Activated T-cell treated with anti-CD3 and anti-CD28 coated beads for 1 hour (primary cell): Measurements from ENCODE around the gene SLC39A11.
A peak's percentile ranks its signal among the peaks of the same experiment; 100 is the strongest.

Experiments used
- DNase-seq: peaks from one replicate; pipeline ENCODE4 v3.0.0-alpha.2; 2020; ENCODE audit warnings: low read depth

The SLC39A11 gene

DNA sequence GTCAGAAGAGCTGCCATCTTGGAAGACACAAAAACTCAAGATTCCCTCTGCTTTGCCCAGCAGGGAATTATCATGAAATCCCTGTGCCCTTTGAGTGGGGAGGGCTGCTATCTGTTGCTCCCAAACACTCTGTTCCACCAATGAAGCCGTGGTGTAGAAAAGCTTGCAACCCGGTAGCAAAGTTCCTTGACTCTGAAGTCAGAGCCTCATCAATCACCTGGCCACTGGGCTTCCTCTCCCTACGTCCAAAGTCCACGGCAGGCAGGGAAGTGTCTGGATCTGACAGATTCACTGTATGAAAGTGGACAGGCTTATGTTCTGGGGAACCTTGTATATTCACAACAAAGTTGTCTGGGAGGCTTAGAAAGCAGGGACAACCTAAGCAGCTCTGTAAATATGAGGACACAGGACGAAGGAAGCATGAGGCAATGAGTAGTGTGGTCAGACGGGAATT, 343.3 kb downstream of the SLC39A11 start:
- DNase-seq: no peak

DNA sequence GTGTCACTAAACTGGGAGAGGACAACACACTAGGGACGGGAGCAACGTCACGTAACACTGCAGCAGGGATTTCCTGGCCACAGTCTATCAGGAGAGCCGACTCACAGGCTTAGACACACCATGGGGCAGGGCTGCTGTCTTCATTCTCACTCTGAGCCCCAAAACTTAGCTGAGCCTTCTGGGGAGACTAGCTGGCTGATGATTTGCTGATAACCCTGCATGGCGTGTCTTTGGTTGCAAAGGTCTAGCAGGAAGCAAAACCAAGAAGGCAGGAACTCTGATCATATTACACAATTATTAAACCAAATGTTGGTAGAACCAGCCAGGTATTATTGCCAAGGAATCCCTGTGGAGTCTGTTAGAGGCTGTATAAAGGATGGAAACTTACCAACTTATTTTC, 345.0 kb downstream of the SLC39A11 start:
- DNase-seq: no peak

DNA sequence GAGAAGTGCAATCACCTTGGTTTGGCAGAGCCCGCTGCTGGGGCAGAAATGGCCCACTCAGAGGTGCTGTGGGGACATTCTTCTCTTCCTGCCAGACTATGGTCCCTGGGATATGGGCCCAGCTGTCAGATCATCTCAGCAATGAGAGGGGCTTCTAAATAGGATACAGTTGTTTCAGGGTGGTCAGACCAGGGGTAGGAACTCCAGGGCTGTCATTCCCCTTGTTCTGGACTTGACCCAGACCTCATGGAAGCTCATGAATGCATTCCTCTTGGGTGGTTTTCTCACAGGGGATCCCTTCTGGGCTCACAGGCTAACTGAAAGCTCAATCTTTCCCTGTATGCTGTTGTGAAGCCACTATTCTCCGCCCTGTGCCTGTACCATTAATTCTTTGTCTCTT, 347.2 kb downstream of the SLC39A11 start:
- no peak for DNase-seq

DNA sequence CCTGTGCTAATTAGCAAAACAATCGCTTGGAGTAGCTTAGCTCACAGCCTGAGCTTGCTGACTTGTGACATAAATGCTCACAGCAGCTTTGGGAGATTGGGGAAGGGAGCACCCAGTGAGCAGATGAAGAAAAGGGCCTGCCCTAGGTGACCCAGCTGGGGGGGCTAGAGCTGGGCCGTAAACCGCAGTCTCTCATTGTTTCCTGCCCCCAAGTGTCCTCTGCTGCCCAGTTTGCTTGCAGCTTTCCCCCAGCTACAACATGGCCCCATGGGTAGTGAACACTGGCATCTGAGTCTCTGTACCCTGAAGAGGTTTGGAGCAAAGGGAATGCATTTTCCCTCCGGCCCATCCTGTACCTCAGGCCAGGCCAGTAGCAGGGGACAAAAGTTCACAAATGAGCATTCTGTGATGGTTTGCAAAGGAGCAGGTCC, 349.4 kb downstream of the SLC39A11 start:
- DNase-seq: no peak

DNA sequence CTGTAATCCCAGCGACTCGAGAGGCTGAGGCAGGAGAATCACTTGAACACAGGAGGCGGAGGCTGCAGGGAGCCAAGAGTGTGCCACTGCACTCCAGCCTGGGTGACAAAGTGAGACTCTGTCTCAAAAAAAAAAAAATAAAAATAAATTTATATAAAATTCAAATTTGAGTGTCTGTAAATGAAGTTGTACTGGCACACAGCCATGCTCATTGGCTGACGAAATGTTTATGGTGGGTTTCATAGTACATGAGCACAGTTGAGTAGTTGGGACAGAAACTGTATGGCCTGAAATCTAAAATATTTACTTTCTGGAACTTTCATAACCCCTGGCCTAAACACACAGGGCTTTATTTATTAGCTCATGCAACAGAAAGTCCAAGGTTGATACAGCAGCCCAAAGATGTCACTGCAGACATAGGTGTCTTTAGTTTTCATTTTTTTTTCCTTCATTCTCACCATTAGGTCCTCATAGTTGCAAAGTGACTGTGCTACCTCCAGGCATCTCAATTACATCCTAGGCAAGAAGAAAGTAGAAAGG, 355.3 kb downstream of the SLC39A11 start:
- DNase-seq: no peak

DNA sequence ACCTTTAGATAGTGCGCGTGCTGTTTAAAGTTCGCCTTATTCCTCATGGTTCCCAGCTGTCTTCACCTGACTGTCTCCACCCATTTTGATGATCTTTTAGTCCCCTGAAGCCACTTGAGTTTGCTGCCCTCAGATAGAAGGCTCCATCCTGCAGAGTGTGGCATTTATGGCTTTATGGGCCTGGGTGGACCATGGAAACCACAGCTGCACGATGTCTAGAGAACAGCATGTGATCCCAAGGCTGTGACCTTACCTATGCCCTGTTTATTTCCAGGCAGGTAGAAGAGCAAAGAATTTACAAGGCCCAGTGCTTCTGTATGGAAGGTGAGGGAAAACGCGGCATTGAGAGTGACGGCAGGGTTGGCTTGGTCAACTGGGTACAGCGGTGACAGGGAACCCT, 356.9 kb downstream of the SLC39A11 start:
- no peak for DNase-seq

DNA sequence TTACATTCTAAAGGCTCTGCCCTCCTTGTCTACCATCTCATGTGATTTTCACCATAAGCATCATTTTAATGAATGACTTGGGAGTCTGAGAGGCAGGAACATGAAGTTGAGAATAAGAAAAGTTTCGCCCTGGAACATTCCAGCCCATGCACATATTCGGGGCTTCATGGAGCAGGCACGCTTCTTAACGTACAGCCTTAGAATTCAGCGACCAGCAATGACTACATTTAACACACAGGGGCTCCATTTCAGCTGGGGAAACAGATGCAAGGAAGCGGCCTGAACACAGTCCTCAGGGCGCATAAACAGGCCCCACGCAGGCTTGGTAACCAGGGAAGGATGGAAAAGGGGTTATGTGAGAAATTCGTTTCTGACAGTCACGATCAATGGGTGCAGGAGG, 357.4 kb downstream of the SLC39A11 start:
- DNase-seq: no peak

DNA sequence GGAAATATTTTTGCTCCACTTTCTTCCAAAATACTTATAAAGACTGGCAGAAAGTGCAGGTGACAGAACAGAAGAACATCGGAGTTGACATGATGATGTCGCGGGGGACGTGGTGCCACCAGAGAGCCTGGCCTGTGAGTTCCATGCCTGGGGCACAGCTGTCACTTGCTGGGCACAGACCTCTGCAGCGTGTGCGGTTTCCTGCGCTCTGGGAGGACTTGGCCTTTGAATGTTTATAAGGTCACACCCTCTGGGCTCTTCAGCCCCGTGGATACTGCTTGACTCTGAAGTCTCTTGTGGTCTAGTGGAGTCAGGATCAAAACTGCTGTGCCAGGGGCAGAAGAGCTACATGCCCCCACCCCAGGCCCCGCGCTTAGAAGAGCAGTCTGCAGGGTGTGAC, 357.9 kb downstream of the SLC39A11 start:
- no peak for DNase-seq

DNA sequence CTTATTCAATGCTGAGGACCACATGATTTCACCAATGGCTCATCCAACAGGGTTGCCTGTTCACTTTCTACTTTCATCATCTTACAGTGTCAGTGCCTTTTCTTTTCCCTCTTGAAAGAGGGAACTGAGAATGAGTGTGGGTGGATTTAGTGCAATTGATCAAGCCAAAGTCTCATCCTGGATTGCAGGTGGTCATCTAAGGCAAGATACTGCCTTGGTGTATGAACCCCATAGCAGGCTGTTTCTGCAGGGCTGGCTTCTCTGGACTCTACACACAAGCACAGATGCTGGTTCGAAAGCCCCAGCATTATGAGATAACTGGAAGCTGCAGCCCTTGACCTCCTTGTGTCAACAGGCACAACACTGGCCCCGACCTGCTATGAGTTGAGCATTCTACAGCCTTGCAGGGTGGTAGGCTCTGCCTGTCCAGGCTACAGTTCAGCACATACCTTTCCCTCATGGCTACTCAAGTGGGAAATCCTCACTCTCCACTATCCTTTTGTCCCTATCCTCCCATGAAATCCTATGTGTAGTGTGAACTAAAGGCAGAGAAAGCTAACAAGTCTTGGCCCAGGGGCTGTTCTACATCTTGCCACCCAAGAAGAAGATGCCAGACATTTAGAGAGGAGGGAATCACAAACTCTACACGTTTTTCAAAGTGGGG, 358.7 kb downstream of the SLC39A11 start:
- no peak for DNase-seq

DNA sequence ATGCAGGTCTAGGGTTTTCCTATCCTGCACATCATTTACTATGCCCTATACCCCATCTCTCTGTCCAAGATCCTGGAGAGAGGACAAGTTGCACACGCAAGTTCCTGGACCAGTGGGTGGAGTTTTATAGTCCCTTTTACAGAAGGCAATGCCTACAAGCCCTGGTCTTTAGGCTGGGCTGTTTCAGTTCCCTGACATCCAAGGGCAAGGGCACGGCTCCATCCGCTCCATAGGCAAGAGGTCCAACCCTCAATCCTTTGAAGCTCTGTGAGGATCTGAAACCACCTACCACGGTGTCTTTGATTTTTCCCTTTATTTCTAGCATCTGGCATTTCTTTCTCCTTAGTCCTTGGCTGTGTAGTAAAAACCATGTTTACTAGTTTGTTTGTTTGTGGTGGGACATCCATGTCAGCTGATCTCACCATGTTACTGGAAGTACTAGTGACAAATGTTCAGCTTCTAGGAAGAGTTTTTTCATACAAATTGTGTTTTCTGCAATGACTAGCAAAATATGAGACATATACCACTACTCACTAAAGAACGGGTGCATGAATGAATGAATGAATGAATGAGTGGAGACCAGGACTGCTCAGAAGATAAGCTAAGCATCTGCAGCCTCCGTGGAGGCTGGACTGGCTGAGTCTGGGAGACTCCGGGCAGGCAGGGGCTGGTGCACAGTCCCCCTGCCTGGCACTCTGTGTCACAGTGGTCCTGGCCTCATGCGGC, 359.4 kb downstream of the SLC39A11 start:
- no peak for DNase-seq

DNA sequence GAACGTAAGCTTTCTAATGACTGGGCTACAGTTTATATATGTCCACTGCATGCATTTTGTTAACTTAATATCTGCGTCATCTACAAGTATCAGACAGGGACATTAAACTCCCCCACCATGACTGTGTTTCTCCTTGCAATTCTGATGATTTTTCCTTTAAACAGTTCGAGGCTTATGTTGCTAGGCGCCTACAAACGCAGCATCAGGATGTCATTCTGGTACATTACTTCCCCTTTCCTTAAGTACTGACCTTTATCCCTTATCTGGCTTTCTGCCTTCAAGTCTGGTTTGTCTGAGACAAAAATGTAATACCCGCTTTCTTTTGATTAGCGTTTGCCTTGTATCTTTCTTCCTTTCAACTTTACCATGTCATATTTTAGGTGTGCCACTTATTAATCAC, 362.4 kb downstream of the SLC39A11 start:
- no peak for DNase-seq

DNA sequence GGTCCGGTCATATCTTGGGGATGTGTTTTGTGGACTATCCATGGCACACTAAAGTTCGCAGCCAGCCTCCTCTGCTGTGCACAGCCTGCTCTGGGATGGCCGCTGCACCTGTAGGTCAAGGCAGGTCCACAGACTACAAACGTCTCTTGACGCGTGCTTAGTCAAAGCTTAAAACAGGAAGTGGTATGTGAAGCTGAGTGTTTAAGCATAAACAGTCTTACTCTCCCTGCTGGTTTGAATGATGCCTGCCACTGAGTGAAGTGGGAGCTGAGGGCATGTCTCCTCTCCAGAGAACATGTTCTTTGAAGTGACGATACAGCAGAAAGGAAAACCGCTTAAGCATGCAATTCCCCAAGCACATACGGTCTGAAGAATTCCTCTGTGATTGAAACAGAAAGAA, 365.6 kb downstream of the SLC39A11 start:
- DNase-seq: peak; percentile 6

DNA sequence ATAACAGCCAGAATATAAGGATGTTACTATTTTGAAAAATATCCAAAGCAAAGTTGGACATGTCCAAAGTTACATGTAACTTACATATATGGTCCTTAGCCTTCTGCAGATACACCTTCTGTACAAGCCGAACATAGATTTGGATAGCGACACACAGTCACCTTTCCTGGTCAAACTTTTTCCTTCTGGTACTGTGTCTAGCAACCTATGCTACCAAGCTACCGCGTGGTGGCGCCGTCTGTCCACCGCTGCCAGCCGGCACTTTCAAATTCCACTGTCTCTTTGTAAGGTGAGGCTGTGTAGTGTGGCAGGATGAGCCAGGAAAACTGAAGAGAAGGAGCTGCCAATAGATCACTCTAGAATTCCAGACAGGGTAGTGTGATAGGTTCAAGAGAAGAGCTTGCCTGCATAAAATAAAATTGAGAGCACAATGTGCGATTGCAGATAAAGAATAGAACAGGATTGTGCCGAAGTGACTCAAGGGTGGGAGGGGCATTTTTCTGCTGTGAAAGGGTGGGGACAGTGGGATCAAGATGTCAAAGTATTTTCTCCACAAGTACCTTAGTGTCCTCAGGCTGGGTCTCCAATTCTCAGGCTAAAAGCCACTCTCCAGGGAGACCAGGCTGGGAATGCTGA, 366.9 kb downstream of the SLC39A11 start:
- DNase-seq: peak; percentile 24

DNA sequence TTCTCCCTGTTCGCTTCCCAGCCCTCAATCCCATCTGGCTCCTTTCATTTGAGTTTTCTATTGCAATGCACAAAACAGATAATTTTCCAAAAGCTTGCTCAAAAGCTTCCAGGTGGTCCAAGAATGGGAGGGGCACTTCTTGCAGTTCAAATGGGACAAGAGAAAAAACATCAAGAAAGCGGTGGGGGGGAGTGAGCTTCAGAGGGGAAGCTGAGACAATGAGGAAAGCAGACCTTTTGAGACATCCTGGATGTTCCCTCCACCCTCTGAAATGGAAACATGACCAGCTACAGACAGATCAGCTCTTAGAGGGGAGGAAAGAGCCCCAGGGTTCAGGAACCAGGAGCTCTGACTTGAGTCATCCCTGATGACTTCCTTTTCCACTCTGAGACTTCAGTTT, 368.2 kb downstream of the SLC39A11 start:
- no peak for DNase-seq

DNA sequence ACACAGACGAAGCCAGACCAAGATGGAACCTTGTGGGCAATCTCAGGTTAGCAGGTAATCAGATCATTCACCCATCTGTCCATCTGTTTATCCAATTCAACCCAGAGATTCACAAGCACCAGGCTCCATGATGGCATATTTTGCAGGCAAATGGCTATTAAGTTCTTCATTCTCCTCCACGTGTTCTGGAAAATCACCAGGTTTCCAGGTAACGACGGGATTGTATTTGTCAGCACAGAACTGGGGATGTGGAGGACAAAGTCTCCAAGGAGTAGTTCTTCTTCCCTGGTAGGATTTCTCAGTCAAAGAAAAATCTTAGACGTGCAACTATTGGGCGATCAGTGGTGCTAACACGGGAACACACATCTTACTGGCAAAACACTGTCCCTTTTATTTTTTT, 368.8 kb downstream of the SLC39A11 start:
- no peak for DNase-seq

DNA sequence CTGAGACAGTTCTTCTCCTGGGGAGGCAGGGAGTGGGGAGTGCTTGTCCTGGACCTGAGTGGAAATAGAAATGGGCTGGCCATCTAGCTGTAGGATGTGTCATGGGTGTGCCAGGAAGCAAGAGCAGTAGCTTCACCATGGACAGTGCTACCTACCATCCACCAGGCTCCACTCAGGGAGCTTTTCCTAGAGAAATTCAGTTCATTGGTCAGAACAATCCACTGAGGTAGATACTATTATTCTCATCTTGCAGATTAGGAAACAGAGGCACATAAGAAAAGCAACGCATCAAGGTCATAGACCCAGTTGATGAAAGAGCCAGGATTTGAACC, 372.0 kb downstream of the SLC39A11 start:
- no peak for DNase-seq

DNA sequence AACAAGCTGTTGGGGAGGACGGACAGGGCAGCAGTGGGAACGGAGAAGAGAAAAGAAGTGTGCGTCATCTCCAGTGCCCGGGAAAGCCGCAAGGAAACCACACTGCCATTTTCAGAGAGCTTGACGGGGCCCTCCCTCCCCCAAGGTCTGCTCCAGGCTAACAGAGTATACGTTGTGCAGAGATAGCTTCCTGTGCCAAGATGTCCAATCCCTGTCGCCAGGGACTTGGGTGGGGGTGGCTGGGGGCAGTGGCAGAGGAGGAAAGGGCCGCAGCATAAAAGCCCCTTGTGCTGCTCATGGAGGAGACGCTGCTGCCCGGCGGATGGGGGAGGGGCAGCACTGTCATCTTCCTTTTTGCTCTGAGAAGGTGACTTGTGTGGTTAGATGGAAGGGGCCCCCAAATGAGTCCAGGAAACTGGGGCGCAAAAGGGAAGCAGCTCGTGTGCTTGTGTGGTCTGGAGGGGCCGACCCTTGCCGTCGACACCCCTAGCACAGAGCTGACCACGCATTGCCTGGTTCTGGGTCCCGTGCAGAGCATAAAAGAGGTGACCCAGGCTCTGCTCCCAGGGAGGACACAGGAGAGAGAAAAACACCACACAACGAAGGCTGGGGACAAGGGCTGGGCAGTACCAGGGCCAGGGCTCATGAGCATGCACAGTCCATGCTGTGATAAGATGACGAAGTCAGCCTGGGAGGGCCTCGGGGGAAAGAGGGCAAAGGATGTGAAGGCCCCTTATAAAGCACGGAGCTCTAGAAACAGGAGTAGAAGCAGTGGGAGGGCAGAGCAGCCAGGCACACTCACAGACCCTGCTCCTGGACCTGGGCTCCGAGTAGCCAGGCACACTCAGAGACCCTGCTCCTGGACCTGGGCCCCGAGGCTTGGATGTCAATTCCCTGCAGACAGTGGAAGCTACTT, 372.7 kb downstream of the SLC39A11 start:
- DNase-seq: peak; percentile 12

DNA sequence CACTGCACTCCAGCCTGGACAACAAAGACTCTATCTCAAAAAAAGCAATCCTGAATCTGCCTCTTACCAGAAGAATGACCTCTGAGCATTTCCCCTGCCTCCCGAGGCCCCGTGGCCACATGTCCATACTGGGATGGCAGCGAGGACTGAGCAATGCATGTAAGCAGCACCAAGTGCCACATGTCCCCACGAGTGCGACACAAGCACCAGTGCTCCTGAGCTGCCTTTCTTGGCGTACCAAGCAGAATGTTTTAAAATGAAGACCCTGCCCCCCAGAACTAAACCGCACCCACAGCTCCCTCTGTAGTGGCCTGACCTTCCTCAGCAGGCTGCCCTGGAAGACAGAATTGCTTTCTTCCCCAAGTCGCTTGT, 373.3 kb downstream of the SLC39A11 start:
- DNase-seq: no peak

DNA sequence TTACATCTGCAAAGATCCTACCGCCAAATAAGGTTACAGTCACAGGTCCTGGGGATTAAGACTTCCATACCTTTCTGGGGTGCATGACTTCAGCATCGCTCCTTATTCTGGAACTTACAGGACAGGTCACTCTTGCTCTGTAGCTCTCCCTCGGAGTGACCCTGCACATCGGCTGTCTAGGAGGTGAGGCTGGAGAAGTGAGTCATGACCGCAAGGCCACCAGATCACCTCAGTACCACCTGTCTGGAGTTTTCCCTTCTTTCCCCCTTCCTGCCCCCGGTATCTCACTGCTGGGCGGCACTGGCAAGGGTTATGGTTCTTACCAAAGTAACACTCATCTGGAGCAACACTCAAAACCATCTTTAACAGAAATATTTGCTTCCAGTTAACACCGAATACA, 374.8 kb downstream of the SLC39A11 start:
- DNase-seq: no peak

DNA sequence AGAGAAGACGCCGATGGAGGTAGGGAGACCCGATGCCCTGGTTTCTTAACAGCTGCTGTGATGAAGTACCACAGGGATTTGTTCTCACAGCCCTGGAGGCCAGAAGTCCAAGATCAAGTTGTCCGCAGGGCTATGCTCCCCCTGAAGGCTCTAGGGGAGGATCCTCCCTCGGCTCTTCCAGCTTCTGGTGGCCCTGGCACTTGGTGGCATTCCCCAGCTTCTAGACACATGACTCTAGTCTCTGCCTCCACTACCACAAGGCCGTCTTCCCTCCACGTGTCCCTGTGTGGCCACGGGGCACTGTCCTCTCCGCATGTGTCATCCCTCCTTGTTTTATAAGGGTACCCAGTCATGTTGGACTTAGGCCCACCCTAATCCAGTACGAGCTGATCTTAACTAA, 375.2 kb downstream of the SLC39A11 start:
- no peak for DNase-seq

DNA sequence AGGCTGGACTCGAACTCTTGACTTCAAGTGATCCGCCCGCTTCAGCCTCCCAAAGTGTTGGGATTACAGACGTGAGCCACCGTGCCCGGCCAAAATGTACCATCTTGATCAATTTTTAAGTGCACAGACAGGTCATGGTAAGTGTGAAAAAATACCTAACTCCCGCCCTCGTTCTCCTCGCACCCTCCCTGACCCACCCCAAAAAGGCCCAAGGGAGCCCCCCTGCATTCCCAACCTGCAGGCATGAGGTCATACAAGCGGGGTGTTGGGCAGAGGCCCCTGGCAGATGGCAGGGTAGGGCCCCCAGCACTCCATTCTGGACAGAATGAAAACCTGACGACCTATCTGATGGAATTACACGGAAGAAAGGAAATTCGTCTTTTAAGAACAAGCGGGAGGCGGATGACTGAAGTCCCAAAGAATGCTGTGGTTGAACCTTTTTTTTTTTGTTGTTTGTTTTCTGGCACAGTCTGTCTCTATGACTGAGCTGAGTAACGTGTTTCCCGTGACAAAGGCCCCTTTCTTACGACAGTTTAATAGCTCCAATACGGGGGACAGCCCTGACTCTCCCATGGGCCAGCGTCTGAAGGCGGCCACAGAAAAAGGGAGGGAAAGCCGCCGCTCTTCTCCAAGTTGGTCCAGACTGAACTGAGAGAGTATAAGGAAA, 376.4 kb downstream of the SLC39A11 start:
- DNase-seq: no peak
